SK-N-SH treated with all-trans-retinoic acid at 6 μM for 48 hours (cell line): ENCODE measurements around the gene MYO15A.

ENCODE experiments used
- ARNTL ChIP-seq: fragments of 450-650 bp; formaldehyde crosslinking; IDR thresholded peaks from 2 replicates; pipeline ENCODE4 v1.5.0; 2020; ENCODE audit warnings: low read depth, mild to moderate bottlenecking, moderate library complexity, borderline replicate concordance
- BACH2 ChIP-seq: fragments of 250-450 bp; sonication (Bioruptor Pico); IDR thresholded peaks from 2 replicates; pipeline ENCODE4 v1.9.0; 2021; ENCODE audit warnings: mild to moderate bottlenecking, borderline replicate concordance
- OSR1 ChIP-seq: fragments of 250-450 bp; sonication (Bioruptor Pico); IDR thresholded peaks from 2 replicates; pipeline ENCODE4 v1.8.0; 2022; ENCODE audit warnings: moderate library complexity, mild to moderate bottlenecking, inconsistent platforms
- PPARA ChIP-seq: fragments of 250-450 bp; sonication (Bioruptor Pico); IDR thresholded peaks from 2 replicates; pipeline ENCODE4 v1.5.0; 2020; ENCODE audit warnings: mild to moderate bottlenecking, borderline replicate concordance
- ZFP3 ChIP-seq: fragments of 250-450 bp; sonication (Bioruptor Pico); IDR thresholded peaks from 2 replicates; pipeline ENCODE4 v1.5.0; 2020; ENCODE audit warnings: mild to moderate bottlenecking, moderate library complexity
- ZFP30 ChIP-seq: fragments of 450-650 bp; formaldehyde crosslinking; IDR thresholded peaks from 2 replicates; pipeline ENCODE4 v1.5.0; 2022; ENCODE audit warnings: mild to moderate bottlenecking, moderate library complexity
- TF ChIP-seq, protein P1 (sequence below): fragments of 250-450 bp; sonication (Bioruptor Pico); IDR thresholded peaks from 2 replicates; pipeline ENCODE4 v1.5.1; 2020; ENCODE audit warnings: low read depth, mild to moderate bottlenecking, moderate library complexity

DNA sequence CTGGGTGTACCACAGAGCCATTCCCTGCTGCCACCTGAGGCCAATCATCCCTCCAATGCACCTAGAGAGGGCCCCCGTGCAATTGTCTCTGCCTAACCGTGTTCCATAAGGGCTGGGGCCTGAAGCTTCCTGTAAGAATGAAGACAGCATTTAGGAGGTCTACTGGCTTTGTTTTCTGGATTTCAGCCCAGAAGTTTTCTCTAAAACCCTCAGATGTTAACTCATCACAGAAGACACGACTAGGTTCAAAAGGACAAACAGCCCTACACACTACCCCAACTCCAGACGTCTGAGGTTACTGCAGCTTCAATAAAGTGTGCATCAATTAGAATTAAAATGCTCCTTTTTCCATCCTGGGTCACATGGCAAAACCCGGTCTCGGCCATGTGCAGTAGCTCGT, 31.6 kb upstream of the MYO15A start:
- TF ChIP-seq PPARA (CRISPR knock-in tag) (no peak), ZFP3 (CRISPR knock-in tag) (no peak), ARNTL (CRISPR knock-in tag) (no peak), ZFP30 (CRISPR knock-in tag) (no peak), BACH2 (CRISPR knock-in tag) (no peak), OSR1 (CRISPR knock-in tag) (no peak)
- TF ChIP-seq, protein P1, sequence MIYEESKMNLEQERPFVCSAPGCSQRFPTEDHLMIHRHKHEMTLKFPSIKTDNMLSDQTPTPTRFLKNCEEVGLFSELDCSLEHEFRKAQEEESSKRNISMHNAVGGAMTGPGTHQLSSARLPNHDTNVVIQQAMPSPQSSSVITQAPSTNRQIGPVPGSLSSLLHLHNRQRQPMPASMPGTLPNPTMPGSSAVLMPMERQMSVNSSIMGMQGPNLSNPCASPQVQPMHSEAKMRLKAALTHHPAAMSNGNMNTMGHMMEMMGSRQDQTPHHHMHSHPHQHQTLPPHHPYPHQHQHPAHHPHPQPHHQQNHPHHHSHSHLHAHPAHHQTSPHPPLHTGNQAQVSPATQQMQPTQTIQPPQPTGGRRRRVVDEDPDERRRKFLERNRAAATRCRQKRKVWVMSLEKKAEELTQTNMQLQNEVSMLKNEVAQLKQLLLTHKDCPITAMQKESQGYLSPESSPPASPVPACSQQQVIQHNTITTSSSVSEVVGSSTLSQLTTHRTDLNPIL (CRISPR knock-in tag), result no peak
